H1 (cell line): ENCODE measurements around the gene PTPRG. TPM values are rescaled to one million over a fixed set of nuclear protein-coding genes. Genes with fewer than 3 reads are reported as not detected.

Source experiments
- HDAC6 ChIP-seq: IDR thresholded peaks from one replicate; pipeline ENCODE4 v1.7.1; 2012; ENCODE audit warnings: low read depth, mild to moderate bottlenecking, inconsistent platforms, low read length, moderate library complexity
- SAP30 ChIP-seq: fragments of 300-600 bp; sonication (generic); IDR thresholded peaks from 2 replicates; pipeline ENCODE4 v1.7.1; 2012; ENCODE audit warnings: low read length, moderate library complexity, mild to moderate bottlenecking, inconsistent platforms; ENCODE audit not compliant: insufficient read depth, insufficient replicate concordance
- TBP ChIP-seq: IDR thresholded peaks from 2 replicates; pipeline ENCODE4 v1.6.1; 2011; ENCODE audit warnings: low read depth, low read length, improper control_type of control experiment
- USF2 ChIP-seq: IDR thresholded peaks from 2 replicates; pipeline ENCODE4 v1.6.1; 2011; ENCODE audit warnings: low read length, improper control_type of control experiment
- polyA plus RNA-seq, 7 experiments: library from polyadenylated mRNA; depleted of rRNA in 3 of 7; stranded (reverse) in 5 of 7; unstranded in 2 of 7; fragments of >200 nt in 5 of 7; fragments of 200-250 nt in 2 of 7; gene quantifications; 1 replicate in 5 of 7; 2 replicates in 1 of 7; 4 replicates in 1 of 7; pipeline versions ENCODE4 v1.2.1 to v1.2.3, GENCODE V29; 2011 to 2013; ENCODE audit warnings: missing spikeins in 2 of 7, mixed read lengths in 2 of 7
- total RNA-seq: library from RNA; stranded (reverse); fragmentation: NEBNext Ultra II Directional; extraction: Animal tissue kit (Norgen Biotek cat#: 25700); gene quantifications from 2 replicates; pipeline ENCODE4 v1.2.1, GENCODE V29; 2021

Gene PTPRG
- total and polyA plus RNA-seq, 2 of the 8 experiments (the other 6 are each of a cell fraction or from before 2014, with no cell fraction given) = 23.3 to 96.2 TPM

GRCh38 chr3:61637088-61638051 lies 76.0 kb downstream of the PTPRG start (continued):
- no peak for TF ChIP-seq USF2
- no peak for TF ChIP-seq TBP
- no peak for TF ChIP-seq HDAC6
- no peak for TF ChIP-seq SAP30
- TF ChIP-seq, all 59 proteins: peak for 0
